ENCODE results near the gene CHMP4B. TPM values are rescaled to one million over a fixed set of nuclear protein-coding genes. Genes with fewer than 3 reads are reported as not detected.

Gene CHMP4B
- total RNA-seq, 4 donors from 2014 or later = 93.4 to 118 (median 112) TPM

GRCh38 chr20:33842346-33842745, 31.2 kb downstream of the CHMP4B start:
- TF ChIP-seq CTCF (IDR thresholded peaks at IDR 0.05) = no peak
- TF ChIP-seq EP300 (IDR thresholded peaks at IDR 0.05) = no peak
- no peak for TF ChIP-seq POLR2AphosphoS5 (IDR thresholded peaks at IDR 0.05)
- TF ChIP-seq POLR2A (IDR thresholded peaks at IDR 0.05) = no peak
- no peak overlapping the region for H3K27ac ChIP-seq
- no peaks in the 10 kb centered on the region for H3K27me3 ChIP-seq
- H3K4me3 ChIP-seq = no peak overlapping the region
- 80% methylated on average over 1 of the region's 3 CpGs; no CpG with 5 or more reads in 1 of the 2 donors for WGBS, 2 donors (ENCODE audit: low coverage in 1 of 2)
- peaks cover 0 to 98% (median 39%) of the 10 kb centered on the region in 3 donors for H3K4me1 ChIP-seq
- H3K9me3 ChIP-seq = no peaks in the 10 kb centered on the region
- no peak for ATAC-seq
- no peaks in the 10 kb centered on the region for H3K36me3 ChIP-seq

- Histone ChIP-seq H3K27ac (no peak overlapping the region), H3K27me3 (no peaks in the 10 kb centered on the region), H3K4me1 (peaks cover 0 to 94% (median 39%) of the 10 kb centered on the region in 3 donors), H3K9me3 (no peaks in the 10 kb centered on the region), H3K36me3 (no peaks in the 10 kb centered on the region), H3K4me3 (no peak overlapping the region)
- TF ChIP-seq CTCF (IDR thresholded peaks at IDR 0.05) (no peak), EP300 (IDR thresholded peaks at IDR 0.05) (no peak), POLR2AphosphoS5 (IDR thresholded peaks at IDR 0.05) (no peak), POLR2A (IDR thresholded peaks at IDR 0.05) (no peak)
- 36 to 89% methylated on average over 1 of the region's 1 CpG for WGBS, 2 donors (ENCODE audit: low coverage in 1 of 2)
- ATAC-seq = no peak
These were observed 31.9 kb downstream of the CHMP4B start for GRCh38 chr20:33843050-33843449.

- H3K36me3 ChIP-seq = peaks cover 0 to 8% of the 10 kb centered on the region in 2 donors
- H3K27ac ChIP-seq = no peak overlapping the region
- H3K4me3 ChIP-seq = no peak overlapping the region
- H3K9me3 ChIP-seq = no peaks in the 10 kb centered on the region
- TF ChIP-seq POLR2AphosphoS5 (IDR thresholded peaks at IDR 0.05) (no peak), POLR2A (IDR thresholded peaks at IDR 0.05) (no peak), CTCF (IDR thresholded peaks at IDR 0.05) (no peak), EP300 (IDR thresholded peaks at IDR 0.05) (no peak)
- peaks cover 0 to 86% (median 38%) of the 10 kb centered on the region in 3 donors for H3K4me1 ChIP-seq
- ATAC-seq = no peak
- H3K27me3 ChIP-seq = no peaks in the 10 kb centered on the region
- WGBS, 2 donors (ENCODE audit: low coverage in 1 of 2) = 33 to 59% methylated on average over 1 to 3 of the region's 4 CpGs
These were observed 32.7 kb downstream of the CHMP4B start for GRCh38 chr20:33843854-33844253.

GRCh38 chr20:33846291-33846935, 35.3 kb downstream of the CHMP4B start:
- Histone ChIP-seq H3K4me1 (peaks cover 0 to 61% (median 22%) of the 10 kb centered on the region in 3 donors), H3K9me3 (no peaks in the 10 kb centered on the region), H3K27ac (no peak overlapping the region), H3K36me3 (peaks cover 0 to 33% of the 10 kb centered on the region in 2 donors), H3K4me3 (no peak overlapping the region), H3K27me3 (no peaks in the 10 kb centered on the region)
- ATAC-seq = no peak
- 72 to 92% methylated on average over 2 to 4 of the region's 6 CpGs for WGBS, 2 donors (ENCODE audit: low coverage in 1 of 2)
- TF ChIP-seq CTCF (IDR thresholded peaks at IDR 0.05) = no peak
- no peak for TF ChIP-seq POLR2A (IDR thresholded peaks at IDR 0.05)
- TF ChIP-seq EP300 (IDR thresholded peaks at IDR 0.05) = no peak
- no peak for TF ChIP-seq POLR2AphosphoS5 (IDR thresholded peaks at IDR 0.05)

- no peaks in the 10 kb centered on the region for H3K27me3 ChIP-seq
- peaks cover 0 to 55% (median 21%) of the 10 kb centered on the region in 3 donors for H3K4me1 ChIP-seq
- H3K36me3 ChIP-seq = peaks cover 0 to 39% of the 10 kb centered on the region in 2 donors
- no peak for ATAC-seq
- H3K9me3 ChIP-seq = no peaks in the 10 kb centered on the region
- H3K4me3 ChIP-seq = no peak overlapping the region
- no peak overlapping the region for H3K27ac ChIP-seq
- TF ChIP-seq EP300 (IDR thresholded peaks at IDR 0.05) (no peak), POLR2A (IDR thresholded peaks at IDR 0.05) (no peak), CTCF (IDR thresholded peaks at IDR 0.05) (no peak), POLR2AphosphoS5 (IDR thresholded peaks at IDR 0.05) (no peak)
These were observed 35.9 kb downstream of the CHMP4B start for GRCh38 chr20:33847006-33847405.
